Posterior vena cava (tissue), 2 donors: ENCODE results near the gene FBXL17. TPM values are rescaled to one million over a fixed set of nuclear protein-coding genes. Genes with fewer than 3 reads are reported as not detected.

Experiments used
- DNase-seq: peaks from one replicate; pipeline ENCODE4 v3.0.0-alpha.2; 2020; ENCODE audit warnings: low spot score
- intact Hi-C, 2 donors: fragments of 100-400 bp; cut with DNase I; formaldehyde crosslinking; loops; one replicate each; pipeline versions ENCODE4 v1.14.1 to v1.14.2; 2022 to 2023
- total RNA-seq, 2 donors: library from RNA; stranded (reverse); fragmentation: NEBNext Ultra II Directional; extraction: Animal tissue kit (Norgen Biotek cat#: 25700); gene quantifications; one replicate each; pipeline ENCODE4 v1.2.1, GENCODE V29; 2021
- donor health status: DM: yes; HTN: yes; CAD: no.
- donor health status: DM: yes; HTN: yes; CAD: no.

Gene FBXL17
- total RNA-seq, 2 donors from 2014 or later = 18.1 to 24.1 TPM

- intact Hi-C loops = no loop called here
These were observed 557.1 kb downstream of the FBXL17 start for GRCh38 chr5:107824821-107825220.

GRCh38 chr5:107821288-107821687 lies 560.6 kb downstream of the FBXL17 start:
- intact Hi-C loops = no loop called here
- no peak for DNase-seq

More at GRCh38 chr5:107824821-107825220, 557.1 kb downstream of the FBXL17 start:
- DNase-seq = no peak

- intact Hi-C loops = no loop called here
- DNase-seq = no peak
These were observed 561.5 kb downstream of the FBXL17 start for GRCh38 chr5:107820429-107820828.

GRCh38 chr5:107817951-107818350 lies 563.9 kb downstream of the FBXL17 start:
- DNase-seq = no peak
- intact Hi-C loops = no loop called here

- intact Hi-C loops = no loop called here
- no peak for DNase-seq
These were observed 564.5 kb downstream of the FBXL17 start for GRCh38 chr5:107817436-107817835.

- DNase-seq = no peak
- intact Hi-C loops = no loop called here
These were observed 566.8 kb downstream of the FBXL17 start for GRCh38 chr5:107815109-107815508.

- intact Hi-C loops = no loop called here
- DNase-seq = no peak
These were observed 567.6 kb downstream of the FBXL17 start for GRCh38 chr5:107814183-107814827.

GRCh38 chr5:107813559-107813958 lies 568.3 kb downstream of the FBXL17 start:
- intact Hi-C loops = no loop called here
- DNase-seq = no peak

- intact Hi-C loops = no loop called here
- no peak for DNase-seq
These were observed 569.2 kb downstream of the FBXL17 start for GRCh38 chr5:107812570-107813141.

GRCh38 chr5:107809201-107810034 lies 572.5 kb downstream of the FBXL17 start:
- no peak for DNase-seq
- intact Hi-C loops = no loop called here
